Measurements from ENCODE around the gene RRAD.

GRCh38 chr16:66906916-66907836 lies 18.2 kb downstream of the RRAD start:
- TF ChIP-seq CTCF (conservative IDR thresholded peaks at IDR 0.05; ENCODE audit: low read depth, low read length) (no peak), EZH2 (IDR thresholded peaks at IDR 0.05; ENCODE audit: borderline replicate concordance, low read depth, low read length, poor library complexity, severe bottlenecking) (no peak)
